ENCODE data around the gene IGF1R. TPM values are rescaled to one million over a fixed set of nuclear protein-coding genes. Genes with fewer than 3 reads are reported as not detected.

The IGF1R gene
- total RNA-seq, 1 experiment from 2014 or later, result 3.8 TPM

- no peak for TF ChIP-seq EZH2phosphoT487 (IDR thresholded peaks at IDR 0.05; ENCODE audit: borderline replicate concordance, low read length)
- no peak for TF ChIP-seq CTCF (conservative IDR thresholded peaks at IDR 0.05; ENCODE audit: low read depth, low read length)
- Histone ChIP-seq H3K9ac (ENCODE audit: low read length) (no peak overlapping the region), H2AFZ (ENCODE audit: low read length) (no peak overlapping the region), H3F3A (ENCODE audit: low read length, unreplicated experiment) (no peaks in the 10 kb centered on the region), H3K27ac (ENCODE audit: low read length) (no peak overlapping the region), H4K20me1 (ENCODE audit: low read length) (no peaks in the 10 kb centered on the region), H3K79me2 (ENCODE audit: low read length) (no peaks in the 10 kb centered on the region), H3K4me1 (ENCODE audit: insufficient read depth, low read length) (no peaks in the 10 kb centered on the region), H3K9me3 (ENCODE audit: low read length) (no peaks in the 10 kb centered on the region), H3K27me3 (ENCODE audit: low read length) (no peaks in the 10 kb centered on the region), H3K9me2 (replicated peaks; ENCODE audit: low read length) (no peaks in the 10 kb centered on the region), H3K36me3 (ENCODE audit: low read depth, low read length) (no peaks in the 10 kb centered on the region), H3K4me3 (ENCODE audit: low read length) (no peak overlapping the region), H3K4me2 (ENCODE audit: low read length) (no peak overlapping the region)
- POLR2A ChIA-PET (ENCODE audit: unreplicated experiment), result no interaction called here
- intact Hi-C loops (cut with micrococcal nuclease), result no loop called here
- ATAC-seq, result no peak
- BruUV-seq (replicated peaks), result no TSS peak
- DNase-seq, result no peak
- CTCF ChIA-PET, result no interaction called here
Measured at GRCh38 chr15:98935736-98936135, 287.4 kb downstream of the IGF1R start.

GRCh38 chr15:98937413-98938104 is 289.2 kb downstream of the IGF1R start:
- Histone ChIP-seq H3K9me2 (replicated peaks; ENCODE audit: low read length) (no peaks in the 10 kb centered on the region), H3K79me2 (ENCODE audit: low read length) (no peaks in the 10 kb centered on the region), H3K27me3 (ENCODE audit: low read length) (no peaks in the 10 kb centered on the region), H3K4me3 (ENCODE audit: low read length) (no peak overlapping the region), H3K4me2 (ENCODE audit: low read length) (no peak overlapping the region), H3F3A (ENCODE audit: low read length, unreplicated experiment) (no peaks in the 10 kb centered on the region), H4K20me1 (ENCODE audit: low read length) (no peaks in the 10 kb centered on the region), H3K36me3 (ENCODE audit: low read depth, low read length) (no peaks in the 10 kb centered on the region), H3K4me1 (ENCODE audit: insufficient read depth, low read length) (peaks cover 11% of the 10 kb centered on the region), H3K27ac (ENCODE audit: low read length) (no peak overlapping the region), H2AFZ (ENCODE audit: low read length) (no peak overlapping the region), H3K9ac (ENCODE audit: low read length) (no peak overlapping the region), H3K9me3 (ENCODE audit: low read length) (no peaks in the 10 kb centered on the region)
- TF ChIP-seq EZH2 (IDR thresholded peaks at IDR 0.05; ENCODE audit: low read length, unreplicated experiment) (no peak), CTCF (conservative IDR thresholded peaks at IDR 0.05; ENCODE audit: low read depth, low read length) (no peak), EZH2phosphoT487 (IDR thresholded peaks at IDR 0.05; ENCODE audit: borderline replicate concordance, low read length) (no peak)
- no peak for ATAC-seq
- intact Hi-C loops (cut with micrococcal nuclease), result no loop called here
- ChIA-PET CTCF (no interaction called here), POLR2A (ENCODE audit: unreplicated experiment) (no interaction called here)
- no TSS peak for BruUV-seq (replicated peaks)
- DNase-seq, result no peak

GRCh38 chr15:98938105-98938417 is 289.7 kb downstream of the IGF1R start:
- Histone ChIP-seq H3K27me3 (ENCODE audit: low read length) (no peaks in the 10 kb centered on the region), H3K36me3 (ENCODE audit: low read depth, low read length) (no peaks in the 10 kb centered on the region), H3K9me2 (replicated peaks; ENCODE audit: low read length) (no peaks in the 10 kb centered on the region), H3K27ac (ENCODE audit: low read length) (no peak overlapping the region), H3K4me1 (ENCODE audit: insufficient read depth, low read length) (peaks cover 11% of the 10 kb centered on the region), H3K4me3 (ENCODE audit: low read length) (no peak overlapping the region), H3K79me2 (ENCODE audit: low read length) (no peaks in the 10 kb centered on the region), H4K20me1 (ENCODE audit: low read length) (no peaks in the 10 kb centered on the region), H3K9ac (ENCODE audit: low read length) (no peak overlapping the region), H3K9me3 (ENCODE audit: low read length) (no peaks in the 10 kb centered on the region), H2AFZ (ENCODE audit: low read length) (no peak overlapping the region), H3K4me2 (ENCODE audit: low read length) (no peak overlapping the region), H3F3A (ENCODE audit: low read length, unreplicated experiment) (no peaks in the 10 kb centered on the region)
- ATAC-seq (no peak), DNase-seq (no peak)
- BruUV-seq (replicated peaks), result no TSS peak
- ChIA-PET CTCF (no interaction called here), POLR2A (ENCODE audit: unreplicated experiment) (no interaction called here)
- no peak for TF ChIP-seq EZH2phosphoT487 (IDR thresholded peaks at IDR 0.05; ENCODE audit: borderline replicate concordance, low read length)
- no peak for TF ChIP-seq CTCF (conservative IDR thresholded peaks at IDR 0.05; ENCODE audit: low read depth, low read length)
- TF ChIP-seq EZH2 (IDR thresholded peaks at IDR 0.05; ENCODE audit: low read length, unreplicated experiment), result no peak
- intact Hi-C loops (cut with micrococcal nuclease), result no loop called here
